Body of pancreas (tissue), 4 donors: Measurements from ENCODE around the gene MAGEB1.

Experiments
- CTCF ChIP-seq, 7 experiments: fragments of 450-650 bp in 4 of 7; fragments of 200-600 bp in 3 of 7; sonication (generic) in 3 of 7; IDR thresholded peaks; one replicate each; pipeline ENCODE4 v1.5.1; 2016 to 2019; ENCODE audit warnings: antibody characterized with exemption in 7 of 7
- POLR2A ChIP-seq, 3 donors: fragments of 450-650 bp; IDR thresholded peaks; one replicate each; pipeline ENCODE4 v1.6.1; 2016; ENCODE audit warnings: antibody characterized with exemption in 3 of 3, mild to moderate bottlenecking in 2 of 3

- TF ChIP-seq CTCF (IDR thresholded peaks at IDR 0.05) (no peak), POLR2A (IDR thresholded peaks at IDR 0.05) (no peak)
Observed at GRCh38 chrX:30282527-30282926, 35.6 kb downstream of the MAGEB1 start.
